NCI-H146 (cell line): ENCODE results near the gene SPTLC1.
"Not testable (repeated sequence)": the region's sequence is repeated elsewhere in the genome, so short reads cannot be mapped to it uniquely, and the experiment has no call there.

Source experiments
- DNase-seq: peaks from one replicate; lab custom pipeline; 2025; lab: John Stamatoyannopoulos, UW

Gene SPTLC1

DNA sequence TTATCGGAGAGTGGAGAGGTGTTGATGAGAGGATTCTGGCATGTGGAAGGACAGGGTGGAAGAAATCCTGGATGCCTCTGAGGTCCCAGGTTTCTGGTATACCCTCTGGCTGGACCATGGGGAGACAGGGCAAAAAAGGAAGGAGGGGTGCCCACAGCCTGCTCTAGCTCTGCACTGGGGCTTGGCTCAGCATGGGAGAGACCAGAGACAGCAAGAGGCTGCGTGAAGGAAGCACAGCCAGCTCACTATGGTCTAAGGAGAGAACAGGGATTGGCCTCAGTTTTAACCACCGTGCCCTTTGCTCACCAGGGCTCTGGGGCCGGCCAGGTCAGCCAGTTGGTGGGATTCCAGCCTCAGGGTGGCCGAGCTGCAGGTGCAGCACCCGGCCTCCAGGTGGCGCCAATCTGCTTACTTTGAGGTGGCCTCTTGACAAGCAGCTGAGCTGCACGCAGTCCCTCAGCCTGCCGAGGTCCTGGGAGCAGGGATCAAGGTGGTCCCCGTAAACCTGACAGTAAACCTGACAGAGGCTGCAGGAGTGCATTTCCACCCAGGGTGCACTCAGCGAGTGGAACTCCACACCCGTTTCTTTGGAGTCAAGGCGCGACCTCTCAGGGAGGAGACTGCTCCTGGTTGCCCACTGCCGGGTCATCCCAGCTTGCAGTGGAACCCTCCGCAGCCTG lies 25.0 kb upstream of the SPTLC1 start:
- peak; percentile 62 for DNase-seq

DNA sequence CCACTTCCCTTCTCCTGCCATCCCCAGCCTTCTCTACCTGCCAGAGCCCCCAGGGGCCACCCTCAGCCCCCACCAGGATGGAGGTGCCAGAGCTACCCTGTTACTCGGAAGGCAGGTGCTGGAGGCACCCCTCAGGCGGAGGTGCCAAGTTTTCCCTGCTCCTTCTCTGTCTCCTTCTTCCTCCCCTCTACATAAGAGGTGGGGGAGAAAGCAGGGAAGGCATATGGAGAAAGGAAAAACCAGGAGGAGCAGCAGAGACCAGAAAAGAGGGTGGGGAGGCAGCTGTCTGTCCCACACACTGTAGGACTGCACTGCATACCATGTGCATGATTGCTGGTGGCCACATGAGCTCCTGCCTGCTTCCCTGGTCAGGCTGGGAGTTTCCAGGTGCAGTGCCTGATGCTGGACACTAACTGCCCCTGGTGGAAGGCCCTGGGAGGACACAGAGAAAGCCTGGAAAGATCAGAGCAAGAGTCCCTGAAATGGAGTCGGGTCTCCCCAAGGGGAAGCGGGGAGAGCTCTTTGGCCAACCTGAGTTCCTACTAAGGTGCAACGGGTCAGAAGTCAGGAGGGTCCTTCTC lies 23.8 kb upstream of the SPTLC1 start:
- DNase-seq = not testable (repeated sequence)

DNA sequence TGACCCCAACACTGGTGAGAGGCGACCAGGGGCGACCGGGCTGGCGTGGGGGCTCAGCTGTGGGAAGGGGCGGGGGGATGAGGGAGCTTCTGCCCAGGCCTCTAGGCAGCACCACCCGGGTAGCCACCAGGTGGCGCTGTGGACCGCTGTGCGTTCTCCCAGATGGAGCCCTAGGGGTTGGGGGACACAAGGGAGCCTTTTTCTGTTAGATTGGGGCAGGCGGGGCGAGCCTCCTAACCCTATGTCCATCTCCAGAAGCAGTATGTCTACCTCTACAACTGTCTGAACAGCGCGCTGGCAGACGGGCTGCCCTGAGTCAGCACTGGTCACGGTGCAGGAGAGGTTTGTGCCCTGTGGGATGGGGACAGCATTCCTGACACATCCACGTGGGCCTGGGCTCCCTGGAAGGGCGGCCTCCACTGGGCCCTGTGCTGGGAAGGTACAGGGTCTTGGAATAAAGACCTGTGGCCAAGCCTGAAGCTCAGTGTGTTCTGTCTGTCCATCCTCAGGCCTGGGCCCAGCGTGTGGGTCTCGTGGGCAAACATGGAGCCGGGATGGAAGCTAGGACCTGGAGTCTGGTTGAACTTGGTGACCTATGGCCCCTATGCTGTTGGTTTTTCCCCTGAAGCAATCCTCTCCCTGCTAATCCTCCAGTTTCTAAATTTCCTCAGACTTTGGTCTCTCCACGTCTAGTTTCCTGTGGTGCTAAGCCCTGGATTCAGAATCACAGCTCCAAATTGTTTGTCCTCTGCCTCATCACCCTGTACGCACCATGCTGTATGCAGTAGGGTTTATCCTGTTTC lies 23.1 kb upstream of the SPTLC1 start:
- peak; percentile 32 for DNase-seq

DNA sequence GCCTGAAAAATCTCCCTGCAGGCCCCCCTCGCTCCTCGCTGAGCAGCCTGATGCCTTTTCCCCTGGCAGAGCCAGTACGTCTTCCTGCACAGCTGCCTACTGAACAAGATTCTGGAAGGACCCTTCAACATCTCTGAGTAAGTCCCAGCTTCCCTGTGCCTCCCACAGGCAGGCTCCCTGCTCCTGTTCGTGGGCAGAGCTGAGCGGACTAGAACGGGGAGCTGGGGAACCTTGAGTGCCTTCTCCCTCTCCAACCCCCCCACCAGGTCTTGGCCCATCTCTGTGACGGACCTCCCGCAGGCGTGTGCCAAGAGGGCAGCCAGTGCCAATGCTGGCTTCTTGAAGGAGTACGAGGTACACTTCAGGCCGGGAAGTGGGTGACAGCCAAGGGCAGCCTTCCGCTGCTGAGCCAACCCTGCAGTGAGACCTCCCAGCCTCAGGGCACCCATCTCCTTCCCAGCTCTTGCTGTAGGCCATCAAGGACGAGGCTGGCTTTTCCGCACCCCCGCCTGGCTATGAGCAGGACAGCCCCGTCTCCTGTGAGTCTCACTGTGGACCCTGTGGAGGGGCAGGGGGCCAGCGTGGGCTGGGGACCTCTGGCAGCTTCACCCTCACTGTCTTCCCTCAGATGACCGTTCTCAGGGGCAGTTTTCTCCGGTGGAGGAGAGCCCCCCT lies 21.1 kb upstream of the SPTLC1 start:
- no peak for DNase-seq

DNA sequence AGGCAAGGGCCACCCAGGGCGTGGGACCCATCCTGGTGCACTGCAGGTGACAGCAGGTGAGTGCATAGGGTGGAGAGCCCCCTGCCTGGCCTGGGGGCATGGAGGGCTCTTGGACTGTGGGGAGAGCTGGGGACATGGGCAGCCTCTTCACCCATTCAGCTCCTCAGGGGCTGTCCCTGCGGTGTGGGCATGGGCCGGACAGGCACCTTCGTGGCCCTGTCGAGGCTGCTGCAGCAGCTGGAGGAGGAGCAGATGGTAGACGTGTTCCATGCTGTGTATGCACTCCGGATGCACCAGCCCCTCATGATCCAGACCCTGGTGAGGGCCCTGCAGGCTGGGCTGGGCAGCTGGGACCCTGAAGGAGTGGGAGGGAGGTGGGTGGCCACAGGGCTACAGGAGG lies 20.4 kb upstream of the SPTLC1 start:
- DNase-seq = no peak

DNA sequence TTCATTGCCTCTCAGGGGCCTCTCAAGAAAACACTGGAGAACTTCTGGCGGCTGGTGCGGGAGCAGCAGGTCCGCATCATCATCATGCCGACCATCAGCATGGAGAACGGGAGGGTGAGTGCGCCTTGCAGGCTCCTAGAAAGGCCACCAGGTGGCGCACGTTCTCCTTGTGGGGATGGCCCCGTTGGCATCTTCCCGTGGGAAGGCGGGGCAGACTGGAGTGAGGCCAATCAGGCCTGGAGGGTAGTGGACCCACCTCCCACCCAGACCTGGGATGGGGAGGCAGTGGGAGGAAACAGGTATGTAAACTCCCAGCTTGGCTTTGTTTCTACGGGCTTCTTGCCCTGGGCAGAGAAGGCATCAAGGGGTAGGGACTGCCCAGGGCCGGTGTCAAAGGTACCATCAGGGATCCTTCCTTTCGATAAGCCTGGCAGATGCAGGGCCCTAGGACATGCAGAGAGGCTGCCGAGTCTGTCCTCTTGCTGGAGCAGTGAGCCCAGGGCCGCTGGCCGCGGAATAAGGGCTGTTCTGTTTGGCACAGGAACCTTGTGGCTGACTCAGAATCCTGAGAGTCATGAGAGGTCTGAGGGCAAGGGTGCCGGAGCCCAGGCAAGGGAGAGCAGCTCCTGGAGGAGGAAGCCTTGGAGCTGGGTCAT lies 18.9 kb upstream of the SPTLC1 start:
- DNase-seq = peak; percentile 87

DNA sequence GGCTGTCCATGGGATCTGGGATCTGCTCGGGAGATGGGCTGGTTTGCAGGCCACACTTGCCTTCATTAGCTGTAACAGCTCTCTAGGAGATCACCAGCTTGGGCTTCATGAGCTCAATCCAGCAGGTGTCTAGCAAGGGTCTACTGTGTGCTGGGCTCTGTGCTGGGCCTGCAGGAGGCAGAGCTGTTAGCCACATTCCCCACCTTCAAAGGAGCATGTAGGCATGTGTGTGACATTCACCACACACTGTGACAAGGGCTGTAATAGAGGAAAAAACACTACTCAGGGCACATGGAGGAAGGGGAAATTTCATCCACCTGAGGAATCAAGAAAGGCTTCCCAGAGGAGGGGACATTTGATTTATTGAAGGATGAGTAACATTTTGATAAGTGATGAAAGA lies 17.7 kb upstream of the SPTLC1 start:
- not testable (repeated sequence) for DNase-seq

DNA sequence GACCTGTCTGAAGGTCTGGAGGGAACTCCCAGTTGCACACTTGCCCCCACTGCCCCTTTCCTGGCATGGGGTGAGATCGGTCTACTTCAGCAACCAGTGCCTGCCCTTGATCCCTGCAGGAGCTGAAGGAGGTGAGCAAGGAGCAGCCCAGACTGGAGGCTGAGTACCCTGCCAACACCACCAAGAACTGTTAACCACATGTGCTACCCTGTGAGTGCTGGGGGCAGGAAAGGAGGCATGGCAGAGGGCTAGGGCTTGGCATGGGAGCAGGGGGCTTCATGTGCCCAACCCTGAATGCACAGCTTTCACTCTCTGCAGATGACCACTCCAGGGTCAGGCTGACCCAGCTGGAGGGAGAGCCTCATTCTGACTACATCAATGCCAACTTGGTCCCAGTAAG lies 17.3 kb upstream of the SPTLC1 start:
- DNase-seq = no peak

DNA sequence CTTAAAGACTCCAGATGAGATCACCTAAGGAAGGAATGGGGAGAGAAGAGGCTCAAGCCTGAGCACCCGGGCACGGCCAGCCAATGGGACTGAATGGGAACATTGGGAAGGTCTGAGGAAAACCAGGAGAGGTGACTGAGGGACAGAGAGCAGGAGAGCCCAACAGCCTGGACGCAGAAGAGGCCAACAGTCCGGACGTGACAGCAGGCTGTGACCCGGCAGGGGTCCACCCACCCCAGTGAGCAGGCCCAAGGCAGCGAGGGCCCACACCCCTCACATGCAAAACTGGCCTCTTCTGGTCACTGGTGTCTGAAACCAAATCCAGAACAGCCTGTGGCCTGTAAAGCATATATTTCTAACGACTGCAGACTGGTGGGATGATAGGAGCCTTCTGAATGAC lies 7.6 kb upstream of the SPTLC1 start:
- no peak for DNase-seq

DNA sequence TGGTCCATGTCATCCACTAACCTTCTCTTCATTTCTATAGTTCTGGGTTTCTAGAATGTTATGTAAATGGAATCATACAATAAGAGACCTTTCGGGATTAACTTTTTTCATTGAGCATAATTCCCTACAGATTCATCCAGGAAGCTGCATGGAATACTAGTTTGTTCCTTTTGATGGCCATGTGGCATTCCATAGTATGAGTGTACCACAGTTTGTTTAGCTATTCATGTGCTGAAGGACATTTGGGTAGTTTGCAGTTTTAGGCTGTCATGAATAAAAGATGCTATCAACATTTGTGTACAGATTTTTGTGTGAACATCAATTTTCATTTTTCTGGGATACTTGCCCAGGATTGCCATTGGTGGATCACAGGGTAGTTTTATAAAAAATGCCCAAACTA lies 6.8 kb upstream of the SPTLC1 start:
- DNase-seq = no peak

DNA sequence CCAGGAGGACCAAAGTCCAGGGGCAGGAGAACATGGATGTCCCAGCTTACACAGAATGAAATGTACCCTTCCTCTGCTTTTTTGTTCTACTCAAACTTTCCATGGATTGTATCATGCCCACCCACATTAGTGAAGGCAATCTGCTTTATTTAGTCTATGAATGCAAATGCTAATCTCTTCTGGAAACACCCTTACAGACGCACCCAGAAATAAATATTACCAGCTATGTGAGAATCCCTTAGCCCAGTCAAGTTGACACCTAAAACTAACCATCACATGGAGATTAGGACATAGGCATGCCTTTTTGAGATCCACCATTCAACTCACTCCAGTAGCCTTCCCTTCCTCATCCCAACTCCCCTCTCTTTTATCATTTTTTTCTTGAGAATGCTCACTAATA lies 6.1 kb upstream of the SPTLC1 start:
- DNase-seq = no peak

DNA sequence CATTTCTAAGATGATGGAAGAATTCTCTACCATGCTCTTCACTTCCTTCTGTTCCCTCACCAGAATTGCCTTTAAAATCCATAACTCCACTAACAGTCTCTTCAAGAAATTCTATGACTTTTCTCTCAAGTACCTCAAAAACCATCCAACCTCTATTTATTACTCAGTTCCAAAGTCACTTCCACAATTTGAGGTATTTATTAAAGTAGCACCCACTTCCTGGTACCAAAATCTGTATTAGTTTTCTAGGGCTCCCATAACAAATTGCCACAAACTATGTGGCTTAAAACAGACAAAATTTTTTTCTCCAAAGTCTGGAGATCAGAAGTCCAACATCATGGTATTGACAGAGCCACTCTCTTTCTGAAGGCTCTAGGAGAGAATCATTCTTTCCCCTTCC lies 4.9 kb upstream of the SPTLC1 start:
- DNase-seq = no peak

DNA sequence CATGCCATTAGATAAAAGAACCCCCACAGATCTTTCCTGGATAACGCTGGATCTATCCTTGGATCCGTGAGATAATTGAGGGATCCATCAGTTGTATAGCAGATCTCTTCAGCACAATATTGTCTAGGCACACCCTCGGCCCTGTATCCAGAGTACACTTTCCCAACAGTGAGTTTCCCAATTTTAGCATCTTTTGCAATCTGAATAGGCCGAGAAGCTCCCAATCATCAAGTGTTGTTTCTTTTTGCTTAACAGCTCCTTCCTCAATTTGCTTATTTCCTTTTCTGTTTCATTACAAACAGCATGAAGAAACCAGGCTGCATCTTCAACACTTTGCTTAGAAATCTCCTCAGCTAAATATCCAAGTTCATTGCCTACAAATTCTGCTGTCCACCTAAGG lies 4.4 kb upstream of the SPTLC1 start:
- no peak for DNase-seq

DNA sequence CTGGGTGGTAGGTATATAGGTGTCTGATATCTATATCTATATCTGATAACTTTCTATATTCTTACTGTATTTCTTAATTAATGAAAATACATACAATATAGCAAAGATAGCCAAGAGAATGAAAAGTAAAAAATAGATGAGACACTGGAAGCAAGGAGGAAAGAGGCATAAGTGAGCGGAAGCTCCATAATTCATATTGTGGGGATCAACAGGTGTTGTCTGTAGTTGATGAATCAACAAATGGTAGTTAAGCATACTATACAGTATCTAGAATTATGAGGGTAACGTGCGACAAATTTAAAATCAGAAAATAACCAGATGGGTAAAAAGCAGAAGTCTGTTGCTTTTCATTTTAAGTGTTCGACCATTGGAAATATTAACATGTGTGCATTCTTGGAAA lies 7.1 kb downstream of the SPTLC1 start:
- DNase-seq = no peak

DNA sequence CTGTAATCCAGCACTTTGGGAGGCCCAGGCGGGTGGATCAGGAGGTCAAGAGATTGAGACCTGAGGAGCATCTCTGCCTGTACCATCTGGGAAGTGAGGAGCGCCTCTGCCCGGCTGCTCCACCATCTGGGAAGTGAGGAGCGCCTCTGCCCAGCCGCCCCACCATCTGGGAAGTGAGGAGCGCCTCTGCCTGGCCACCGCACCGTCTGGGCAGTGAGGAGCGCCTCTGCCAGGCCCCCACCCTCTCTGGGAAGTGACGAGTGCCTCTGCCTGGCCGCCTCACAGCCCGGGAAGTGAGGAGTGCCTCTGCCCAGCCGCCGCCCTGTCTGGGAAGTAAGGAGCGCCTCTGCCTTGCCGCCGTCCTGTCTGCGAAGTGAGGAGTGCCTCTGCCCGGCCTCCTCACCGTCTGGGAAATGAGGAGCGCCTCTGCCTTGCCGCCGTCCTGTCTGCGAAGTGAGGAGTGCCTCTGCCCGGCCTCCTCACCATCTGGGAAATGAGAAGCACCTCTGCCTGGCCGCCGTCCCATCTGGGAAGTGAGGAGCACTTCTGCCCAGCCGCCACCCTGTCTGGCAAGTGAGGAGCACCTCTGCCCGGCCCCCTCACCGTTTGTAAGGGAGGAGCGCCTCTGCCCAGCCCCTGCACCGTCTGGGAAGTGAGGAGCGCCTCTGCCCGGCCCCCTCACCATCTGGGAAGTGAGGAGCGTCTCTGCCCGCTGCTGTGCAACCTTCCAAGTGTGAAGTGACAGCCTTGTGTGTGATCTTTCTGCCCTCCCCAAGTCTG lies 9.6 kb downstream of the SPTLC1 start:
- not testable (repeated sequence) for DNase-seq

DNA sequence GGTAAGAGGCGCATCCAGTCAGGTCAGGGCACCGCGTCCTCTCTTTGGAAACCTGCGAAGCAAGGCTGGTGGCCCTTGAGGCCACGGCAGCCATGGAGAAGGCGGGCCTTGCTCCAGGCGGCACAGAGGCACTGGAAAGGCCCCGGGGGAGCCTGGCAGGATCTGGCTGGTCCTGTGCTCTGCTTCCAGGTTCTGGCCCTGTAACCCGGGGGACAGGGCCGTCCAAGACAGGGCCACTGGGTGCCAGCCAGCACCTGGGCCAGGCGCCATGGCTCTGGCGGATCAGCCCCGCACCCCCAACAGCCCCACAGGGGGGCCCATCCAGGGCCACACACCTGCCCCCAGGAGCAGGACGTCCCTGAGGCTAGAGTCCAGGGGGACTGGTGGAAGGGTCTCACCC lies 11.6 kb downstream of the SPTLC1 start:
- DNase-seq = not testable (repeated sequence)

DNA sequence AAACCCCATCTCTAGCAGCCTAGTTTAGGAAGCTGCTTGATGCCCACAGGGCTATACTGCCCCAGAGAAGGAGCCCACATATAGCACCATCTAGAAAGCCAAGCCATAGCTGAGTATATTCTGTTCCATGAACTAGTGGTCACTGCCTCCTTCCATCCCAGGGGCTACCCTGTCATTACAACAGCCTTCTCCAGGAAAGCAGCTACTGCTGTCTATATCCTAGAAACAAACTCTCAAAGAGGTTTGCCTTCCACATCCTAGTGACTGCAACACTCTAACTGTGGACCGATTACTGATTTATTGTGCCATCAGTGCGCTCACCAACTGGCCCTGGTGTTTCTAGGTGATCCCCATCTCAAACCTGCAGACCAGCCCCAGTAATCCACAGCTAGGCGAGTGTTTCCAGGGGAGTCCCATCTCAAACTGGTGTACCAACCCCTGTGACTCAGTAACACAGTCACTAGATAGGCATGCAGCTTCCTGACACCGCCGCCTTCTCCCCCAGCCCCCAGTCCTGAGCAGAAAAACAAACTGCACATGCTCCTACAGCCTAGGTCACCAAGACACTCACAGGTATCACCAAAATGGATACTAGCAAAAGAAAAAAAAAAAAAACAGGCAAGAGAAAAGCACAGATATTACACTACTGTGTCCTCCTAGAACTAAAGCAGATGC lies 14.8 kb downstream of the SPTLC1 start:
- no peak for DNase-seq

DNA sequence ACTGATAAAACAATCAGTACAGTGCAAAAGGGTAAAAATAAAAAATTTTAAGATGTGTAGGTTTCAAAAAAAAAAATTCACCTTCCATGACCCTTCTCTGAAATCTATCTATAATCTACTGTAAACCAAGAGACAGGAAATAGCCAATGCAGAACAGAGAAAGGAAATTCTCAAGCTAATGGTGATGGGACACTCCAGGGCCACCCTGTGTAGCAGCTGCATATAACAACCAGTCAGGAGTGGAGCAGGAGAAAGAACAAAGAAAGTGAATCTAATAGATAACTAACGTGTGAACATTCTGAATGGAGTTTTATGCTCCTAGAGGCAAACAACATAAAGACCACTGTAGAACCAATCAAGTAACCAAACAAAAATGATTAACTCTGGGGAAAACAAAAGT lies 16.6 kb downstream of the SPTLC1 start:
- DNase-seq = no peak

DNA sequence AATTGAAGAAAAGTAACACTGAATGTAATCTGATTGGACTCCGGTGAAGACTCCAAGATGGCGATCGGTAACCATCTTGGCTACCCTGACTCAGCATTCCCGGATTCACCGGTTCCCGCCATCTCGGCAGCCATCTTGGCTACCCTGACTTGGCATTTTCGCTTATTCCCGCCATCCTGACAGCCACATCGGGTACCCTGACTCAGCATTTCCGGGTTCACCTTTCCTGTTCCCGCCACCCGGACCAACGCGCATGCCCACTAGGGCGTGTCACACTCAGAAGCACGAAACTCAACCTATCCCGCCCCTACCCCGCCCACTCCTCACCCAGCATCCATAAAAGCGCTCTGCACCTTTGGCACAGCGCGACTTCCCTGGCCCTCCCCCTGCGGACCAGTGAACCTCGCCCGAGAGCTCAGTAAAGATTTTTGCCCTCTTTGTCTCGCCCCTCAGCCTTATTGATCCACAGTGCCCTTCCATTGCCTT lies 17.2 kb downstream of the SPTLC1 start:
- no peak for DNase-seq

DNA sequence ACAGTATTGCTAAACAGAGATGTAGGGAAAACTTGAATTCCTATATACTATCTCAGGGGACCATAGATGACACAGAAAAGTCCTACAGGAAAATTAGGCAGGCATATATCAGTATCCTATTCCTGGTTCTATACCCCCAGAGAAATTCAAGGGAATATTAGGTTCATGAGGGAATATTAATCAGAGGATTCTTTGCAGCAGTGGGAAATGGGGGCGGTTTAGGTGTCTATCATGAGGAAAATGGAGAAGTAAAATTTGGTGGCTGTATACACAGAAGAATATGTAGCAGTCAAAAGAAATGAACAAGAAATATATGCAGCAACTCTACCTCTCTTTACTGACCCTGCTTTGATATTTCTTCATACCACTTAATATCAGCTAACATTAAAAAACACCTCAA lies 20.0 kb downstream of the SPTLC1 start:
- DNase-seq = no peak

DNA sequence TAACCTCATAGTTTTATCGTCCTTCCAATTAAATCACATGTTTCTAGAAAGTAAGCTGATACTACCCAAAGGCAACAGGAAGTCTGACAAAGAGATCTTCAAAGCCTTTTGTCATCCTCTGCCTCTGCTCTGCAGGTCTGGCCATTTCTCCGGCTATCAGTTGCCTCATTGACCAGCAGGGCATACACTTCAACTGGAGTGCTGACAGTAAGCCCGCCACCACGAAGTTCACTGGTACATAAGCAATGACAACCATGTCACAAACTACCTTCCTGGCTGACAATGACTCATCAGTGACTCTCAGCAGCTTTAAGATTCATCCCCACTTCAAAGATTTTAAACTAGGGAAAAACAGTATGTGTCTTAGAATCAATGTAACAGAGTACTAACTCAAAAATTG lies 20.6 kb downstream of the SPTLC1 start:
- DNase-seq = no peak
